Progenitor cell of endocrine pancreas (in vitro differentiated cells): ENCODE measurements around the gene TCAIM. TPM values are rescaled to one million over a fixed set of nuclear protein-coding genes. Genes with fewer than 3 reads are reported as not detected.
A peak's percentile ranks its signal among the peaks of the same experiment; 100 is the strongest.

Source experiments
- DNase-seq: peaks from one replicate; pipeline ENCODE4 v3.0.0; 2021; ENCODE audit warnings: low spot score; ENCODE audit not compliant: unreplicated experiment
- H3K27ac Mint-ChIP-seq: 2 replicates; pipeline ENCODE4 v1.8.0; 2021; ENCODE audit warnings: mild to moderate bottlenecking, moderate library complexity, mixed read lengths
- H3K27me3 Mint-ChIP-seq: 2 replicates; pipeline ENCODE4 v1.8.0; 2021; ENCODE audit warnings: mixed read lengths
- H3K36me3 Mint-ChIP-seq: 2 replicates; pipeline ENCODE4 v1.8.0; 2022; ENCODE audit warnings: mixed read lengths; ENCODE audit not compliant: insufficient read depth
- H3K4me1 Mint-ChIP-seq: 2 replicates; pipeline ENCODE4 v1.8.0; 2021; ENCODE audit warnings: low read depth, mixed read lengths
- H3K4me3 Mint-ChIP-seq: 2 replicates; pipeline ENCODE4 v1.8.0; 2021; ENCODE audit warnings: low read depth, mild to moderate bottlenecking, moderate library complexity, mixed read lengths
- H3K9me3 Mint-ChIP-seq: 2 replicates; pipeline ENCODE4 v1.8.0; 2021; ENCODE audit warnings: low read depth, mixed read lengths
- total RNA-seq: library from RNA; stranded (reverse); gene quantifications from 2 replicates; pipeline ENCODE4 v1.2.1, GENCODE V29; 2021
- TF ChIP-seq, protein P1 (sequence below): fragments of 200-600 bp; sonication (generic); IDR thresholded peaks from one replicate; pipeline ENCODE4 v1.5.0; 2021; ENCODE audit warnings: antibody characterized with exemption, mild to moderate bottlenecking; ENCODE audit not compliant: unreplicated experiment

Gene TCAIM
- total RNA-seq, 1 donor from 2014 or later, result 34.1 TPM

DNA sequence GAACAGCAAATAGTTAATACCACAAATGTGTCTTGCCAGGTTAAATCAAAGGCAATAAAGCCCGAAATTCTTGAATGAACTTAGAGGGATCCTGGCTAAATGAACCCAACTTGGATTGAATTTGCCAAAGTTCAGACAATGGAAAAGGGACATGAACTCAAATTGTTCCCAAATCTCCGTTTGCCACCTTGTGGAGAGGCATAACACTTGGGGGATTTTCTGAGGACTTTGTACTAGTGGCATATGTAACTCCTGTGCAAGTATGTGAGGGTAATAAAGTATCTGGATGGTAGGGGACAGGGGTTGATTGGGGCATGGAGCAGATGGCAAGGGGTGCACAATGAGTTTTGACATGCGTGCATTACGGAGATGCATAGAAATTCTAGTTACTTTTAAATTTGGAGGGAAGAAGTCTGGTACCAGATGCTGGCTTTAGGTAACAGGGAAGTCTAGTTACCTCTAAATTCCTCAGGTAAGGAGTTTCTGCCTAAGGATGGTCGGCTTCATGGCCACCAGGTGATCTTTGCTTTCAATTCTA lies 1.2 kb upstream of the TCAIM start:
- DNase-seq, result no peak
- Mint-ChIP-seq H3K4me3 (peak overlapping the region; percentile 94), H3K36me3 (no peaks in the 10 kb centered on the region), H3K9me3 (no peaks in the 10 kb centered on the region), H3K4me1 (peaks cover 24% of the 10 kb centered on the region), H3K27ac (peak overlapping the region; percentile 99), H3K27me3 (no peaks in the 10 kb centered on the region)
- TF ChIP-seq, protein P1, sequence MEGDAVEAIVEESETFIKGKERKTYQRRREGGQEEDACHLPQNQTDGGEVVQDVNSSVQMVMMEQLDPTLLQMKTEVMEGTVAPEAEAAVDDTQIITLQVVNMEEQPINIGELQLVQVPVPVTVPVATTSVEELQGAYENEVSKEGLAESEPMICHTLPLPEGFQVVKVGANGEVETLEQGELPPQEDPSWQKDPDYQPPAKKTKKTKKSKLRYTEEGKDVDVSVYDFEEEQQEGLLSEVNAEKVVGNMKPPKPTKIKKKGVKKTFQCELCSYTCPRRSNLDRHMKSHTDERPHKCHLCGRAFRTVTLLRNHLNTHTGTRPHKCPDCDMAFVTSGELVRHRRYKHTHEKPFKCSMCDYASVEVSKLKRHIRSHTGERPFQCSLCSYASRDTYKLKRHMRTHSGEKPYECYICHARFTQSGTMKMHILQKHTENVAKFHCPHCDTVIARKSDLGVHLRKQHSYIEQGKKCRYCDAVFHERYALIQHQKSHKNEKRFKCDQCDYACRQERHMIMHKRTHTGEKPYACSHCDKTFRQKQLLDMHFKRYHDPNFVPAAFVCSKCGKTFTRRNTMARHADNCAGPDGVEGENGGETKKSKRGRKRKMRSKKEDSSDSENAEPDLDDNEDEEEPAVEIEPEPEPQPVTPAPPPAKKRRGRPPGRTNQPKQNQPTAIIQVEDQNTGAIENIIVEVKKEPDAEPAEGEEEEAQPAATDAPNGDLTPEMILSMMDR, result peak; percentile 41

GRCh38 chr3:44338828-44339127 lies 212 bp downstream of the TCAIM start:
- H3K36me3 Mint-ChIP-seq, result peaks cover 1% of the 10 kb centered on the region
- no peaks in the 10 kb centered on the region for H3K27me3 Mint-ChIP-seq
- H3K4me1 Mint-ChIP-seq, result peaks cover 20% of the 10 kb centered on the region
- no peak for DNase-seq
- peak overlapping the region; percentile 94 for H3K4me3 Mint-ChIP-seq
- no peaks in the 10 kb centered on the region for H3K9me3 Mint-ChIP-seq
- TF ChIP-seq, protein P1, result no peak
- peak overlapping the region; percentile 99 for H3K27ac Mint-ChIP-seq

DNA sequence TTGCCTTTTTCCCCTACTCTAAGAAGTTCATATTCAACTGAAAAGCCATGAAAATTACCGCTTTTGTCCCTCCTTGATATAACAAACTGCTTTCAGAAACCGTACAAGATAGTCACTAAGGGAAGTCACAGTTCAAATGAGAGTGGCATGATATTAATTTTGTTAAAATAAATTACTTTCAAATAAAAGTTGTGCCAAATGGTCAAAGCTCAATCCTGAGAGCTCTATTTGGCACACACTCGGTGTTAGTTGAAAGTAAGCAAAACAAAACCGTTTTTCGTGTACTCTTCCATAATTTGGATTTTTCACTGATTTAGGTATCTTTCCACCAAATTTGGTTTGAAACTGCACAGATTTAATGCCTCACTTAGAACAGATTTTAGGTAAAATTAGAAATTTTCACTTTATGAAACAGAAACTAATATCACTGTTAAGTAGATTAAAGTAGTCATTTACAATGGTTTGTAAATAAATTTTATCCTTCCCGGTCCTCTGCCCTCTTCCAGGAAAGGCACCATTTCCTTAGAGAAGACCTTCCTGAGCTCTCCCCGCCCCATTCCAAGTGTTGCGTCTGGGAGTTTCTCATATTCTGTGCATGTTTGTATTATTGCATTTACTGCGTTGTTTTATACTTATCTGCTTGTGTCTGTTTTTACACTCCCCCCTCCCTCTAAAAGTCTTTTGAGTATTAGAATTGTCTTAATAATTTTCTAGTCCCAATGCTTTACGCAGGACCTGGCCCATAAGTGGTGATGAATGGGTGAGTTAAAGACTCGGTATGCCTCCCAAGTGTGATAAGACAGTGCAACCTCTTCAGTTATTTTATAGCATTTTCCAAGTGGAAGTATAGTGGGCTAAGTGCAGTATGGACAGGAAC lies 853 bp downstream of the TCAIM start:
- Mint-ChIP-seq H3K27ac (peak overlapping the region; percentile 99), H3K4me3 (peak overlapping the region; percentile 94), H3K9me3 (no peaks in the 10 kb centered on the region), H3K27me3 (no peaks in the 10 kb centered on the region), H3K36me3 (peaks cover 1% of the 10 kb centered on the region), H3K4me1 (peaks cover 20% of the 10 kb centered on the region)
- DNase-seq, result no peak
- TF ChIP-seq, protein P1, result no peak

DNA sequence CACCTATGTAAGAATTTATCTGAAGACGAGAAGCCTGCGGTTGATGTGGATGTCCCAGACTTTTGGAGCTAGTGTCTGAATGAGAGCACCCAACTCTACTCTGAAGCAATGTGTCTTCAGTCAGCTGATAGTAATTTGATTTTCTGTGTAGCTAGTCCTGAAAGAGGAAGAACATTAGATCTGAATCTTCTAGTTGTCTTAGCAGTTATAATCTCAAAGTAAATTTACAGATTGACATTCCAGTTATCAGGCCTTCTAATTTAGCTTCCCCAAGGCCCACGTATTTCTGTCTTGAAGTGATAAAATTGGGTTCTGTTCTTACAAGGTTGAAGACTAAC lies 1.5 kb downstream of the TCAIM start:
- H3K36me3 Mint-ChIP-seq, result peaks cover 5% of the 10 kb centered on the region
- TF ChIP-seq, protein P1, result no peak
- no peaks in the 10 kb centered on the region for H3K9me3 Mint-ChIP-seq
- H3K27me3 Mint-ChIP-seq, result no peaks in the 10 kb centered on the region
- H3K27ac Mint-ChIP-seq, result peak overlapping the region; percentile 99
- peaks cover 23% of the 10 kb centered on the region for H3K4me1 Mint-ChIP-seq
- no peak for DNase-seq
- peak overlapping the region; percentile 94 for H3K4me3 Mint-ChIP-seq

- Mint-ChIP-seq H3K27ac (no peak overlapping the region), H3K36me3 (peaks cover 5% of the 10 kb centered on the region), H3K27me3 (no peaks in the 10 kb centered on the region), H3K9me3 (no peaks in the 10 kb centered on the region), H3K4me3 (no peak overlapping the region), H3K4me1 (peaks cover 19% of the 10 kb centered on the region)
- no peak for DNase-seq
- TF ChIP-seq, protein P1, result no peak
These were observed 3.7 kb downstream of the TCAIM start for GRCh38 chr3:44342176-44342790.
